Prostate gland (tissue), 2 donors: Measurements from ENCODE around the gene DACT2. TPM values are rescaled to one million over a fixed set of nuclear protein-coding genes. Genes with fewer than 3 reads are reported as not detected.
"Not testable (repeated sequence)": the region's sequence is repeated elsewhere in the genome, so short reads cannot be mapped to it uniquely, and the experiment has no call there.

Source experiments
- DNase-seq: peaks from one replicate; pipeline ENCODE4 v3.0.0-alpha.2; 2019; ENCODE audit warnings: low spot score
- H3K27ac ChIP-seq, 2 donors: fragments of 200-600 bp; sonication (generic); 2 replicates each; pipeline ENCODE4 v1.5.1; 2017 to 2019
- H3K27me3 ChIP-seq: fragments of 200-600 bp; sonication (generic); replicated peaks from 2 replicates; pipeline ENCODE4 v1.5.1; 2019; ENCODE audit not compliant: insufficient read depth
- H3K36me3 ChIP-seq, 2 donors: fragments of 200-600 bp; sonication (generic); 1 replicate in 1 of 2; 2 replicates in 1 of 2; pipeline versions ENCODE4 v1.5.1 to v1.8.1; 2017 to 2019
- H3K4me1 ChIP-seq: fragments of 200-600 bp; sonication (generic); replicated peaks from 2 replicates; pipeline ENCODE4 v1.5.1; 2019
- H3K4me3 ChIP-seq, 2 donors: fragments of 200-600 bp; sonication (generic); 2 replicates each; pipeline ENCODE4 v1.5.1; 2017 to 2019
- H3K9me3 ChIP-seq: fragments of 200-600 bp; sonication (generic); 2 replicates; pipeline ENCODE4 v1.5.1; 2017
- POLR2A ChIP-seq: fragments of 450-650 bp; IDR thresholded peaks from one replicate; pipeline ENCODE4 v1.6.1; 2016; ENCODE audit warnings: antibody characterized with exemption, mild to moderate bottlenecking
- POLR2AphosphoS5 ChIP-seq: sonication (generic); formaldehyde crosslinking; IDR thresholded peaks from one replicate; pipeline ENCODE4 v1.6.1; 2017; ENCODE audit warnings: antibody characterized with exemption
- WGBS: methylation state at CpG from one replicate; pipeline ENCODE4 v1.1.5; 2018; 5-methylcytosine and 5-hydroxymethylcytosine counted together
- intact Hi-C: fragments of 100-400 bp; cut with DNase I; formaldehyde crosslinking; loops from one replicate; pipeline ENCODE4 v1.14.2; 2022
- total RNA-seq, 2 donors: library from RNA; depleted of rRNA; stranded (reverse); fragments of >200 nt; gene quantifications; one replicate each; pipeline ENCODE4 v1.1.0, GENCODE V29; 2016
- TF ChIP-seq, protein P1 (sequence below), 4 experiments: fragments of 200-600 bp in 2 of 4; fragments of 450-650 bp in 2 of 4; sonication (generic) in 2 of 4; IDR thresholded peaks; 1 replicate in 3 of 4; 2 replicates in 1 of 4; pipeline ENCODE4 v1.5.1; 2016 to 2019; ENCODE audit warnings: antibody characterized with exemption in 4 of 4, mild to moderate bottlenecking in 2 of 4, moderate library complexity in 2 of 4

DACT2 gene
- total RNA-seq, 2 donors from 2014 or later, result 22.1 to 28.1 TPM

DNA sequence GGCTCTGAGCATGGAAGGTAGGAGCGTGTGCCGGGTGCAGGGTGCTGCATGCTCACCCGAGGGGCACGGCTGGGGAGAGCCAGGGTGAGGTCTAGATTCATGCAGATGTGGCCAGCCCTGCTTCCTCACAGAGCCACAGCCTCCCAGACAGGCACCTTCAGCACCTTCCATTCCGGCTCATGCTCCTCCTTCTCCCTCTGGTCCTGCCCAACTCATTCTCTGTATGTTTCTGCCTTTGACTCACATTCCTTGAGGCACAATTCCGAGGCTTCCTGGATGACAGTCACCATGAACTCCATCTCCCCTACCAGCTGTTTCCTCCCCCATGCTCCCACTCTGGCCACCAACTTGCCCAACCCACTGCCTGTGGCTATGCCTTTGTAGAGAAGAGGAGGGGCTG is 35.4 kb downstream of the DACT2 start:
- Histone ChIP-seq H3K9me3 (no peaks in the 10 kb centered on the region), H3K4me3 (no peak overlapping the region), H3K4me1 (no peaks in the 10 kb centered on the region), H3K27ac (no peak overlapping the region), H3K36me3 (no peaks in the 10 kb centered on the region), H3K27me3 (no peaks in the 10 kb centered on the region)
- intact Hi-C loops, result no loop called here
- DNase-seq, result no peak
- no peak for TF ChIP-seq POLR2AphosphoS5
- TF ChIP-seq POLR2A, result no peak
- TF ChIP-seq, protein P1, sequence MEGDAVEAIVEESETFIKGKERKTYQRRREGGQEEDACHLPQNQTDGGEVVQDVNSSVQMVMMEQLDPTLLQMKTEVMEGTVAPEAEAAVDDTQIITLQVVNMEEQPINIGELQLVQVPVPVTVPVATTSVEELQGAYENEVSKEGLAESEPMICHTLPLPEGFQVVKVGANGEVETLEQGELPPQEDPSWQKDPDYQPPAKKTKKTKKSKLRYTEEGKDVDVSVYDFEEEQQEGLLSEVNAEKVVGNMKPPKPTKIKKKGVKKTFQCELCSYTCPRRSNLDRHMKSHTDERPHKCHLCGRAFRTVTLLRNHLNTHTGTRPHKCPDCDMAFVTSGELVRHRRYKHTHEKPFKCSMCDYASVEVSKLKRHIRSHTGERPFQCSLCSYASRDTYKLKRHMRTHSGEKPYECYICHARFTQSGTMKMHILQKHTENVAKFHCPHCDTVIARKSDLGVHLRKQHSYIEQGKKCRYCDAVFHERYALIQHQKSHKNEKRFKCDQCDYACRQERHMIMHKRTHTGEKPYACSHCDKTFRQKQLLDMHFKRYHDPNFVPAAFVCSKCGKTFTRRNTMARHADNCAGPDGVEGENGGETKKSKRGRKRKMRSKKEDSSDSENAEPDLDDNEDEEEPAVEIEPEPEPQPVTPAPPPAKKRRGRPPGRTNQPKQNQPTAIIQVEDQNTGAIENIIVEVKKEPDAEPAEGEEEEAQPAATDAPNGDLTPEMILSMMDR (IDR thresholded peaks at IDR 0.05), result no peak
- 87% methylated on average over 6 of the region's 6 CpGs for WGBS

DNA sequence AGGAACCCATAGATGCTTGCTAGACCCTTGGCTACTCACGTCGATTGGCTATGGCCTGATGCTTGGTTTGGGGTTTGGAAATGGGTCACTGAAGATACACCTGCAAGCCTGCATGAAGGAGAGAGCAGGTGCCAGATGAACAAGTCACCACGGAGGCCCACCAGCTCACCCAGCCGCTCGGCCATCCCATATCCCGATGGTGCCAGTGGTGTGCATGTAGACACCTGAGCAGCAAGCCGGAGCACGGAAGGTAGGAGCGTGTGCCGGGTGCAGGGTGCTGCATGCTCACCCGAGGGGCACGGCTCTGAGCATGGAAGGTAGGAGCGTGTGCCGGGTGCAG is 35.9 kb downstream of the DACT2 start:
- Histone ChIP-seq H3K4me1 (no peaks in the 10 kb centered on the region), H3K27me3 (no peaks in the 10 kb centered on the region), H3K9me3 (no peaks in the 10 kb centered on the region), H3K36me3 (no peaks in the 10 kb centered on the region), H3K4me3 (no peak overlapping the region), H3K27ac (no peak overlapping the region)
- intact Hi-C loops, result no loop called here
- DNase-seq, result no peak
- WGBS, result 92% methylated on average over 14 of the region's 14 CpGs
- TF ChIP-seq, protein P1 (IDR thresholded peaks at IDR 0.05), result no peak
- no peak for TF ChIP-seq POLR2A
- TF ChIP-seq POLR2AphosphoS5, result no peak

DNA sequence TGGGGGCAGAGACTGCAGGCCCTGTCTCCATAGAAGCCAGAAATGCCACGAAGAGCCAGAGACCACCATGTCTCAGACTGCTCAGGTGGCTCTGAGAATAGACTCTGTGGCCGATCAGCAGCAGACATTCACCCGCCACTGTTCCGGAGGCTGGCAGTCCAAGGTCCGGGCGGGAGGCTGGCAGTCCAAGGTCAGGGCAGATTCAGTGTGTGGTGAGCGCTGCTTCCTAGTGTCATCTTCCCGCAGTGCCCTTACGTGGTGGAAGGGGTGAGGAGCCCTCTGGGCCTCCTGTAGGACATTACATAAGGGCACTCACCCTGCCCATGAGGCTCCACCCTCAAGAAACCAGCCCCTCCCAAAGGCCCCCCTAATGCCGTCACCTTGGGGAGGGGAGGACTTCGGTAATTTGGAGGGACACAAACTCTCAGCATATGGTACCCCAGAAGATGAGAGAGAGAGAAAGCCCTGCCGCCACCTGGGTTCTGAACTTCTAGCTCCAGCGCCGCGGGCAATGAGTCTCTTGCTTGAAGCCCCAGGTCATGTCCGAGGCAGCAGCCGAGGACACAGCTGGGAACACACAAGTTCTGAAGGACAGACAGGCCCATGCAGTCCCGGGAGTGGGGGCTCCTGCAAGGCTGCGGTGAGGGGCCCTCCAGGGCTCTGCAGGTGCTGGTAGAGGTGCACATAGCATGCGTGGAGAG is 36.4 kb downstream of the DACT2 start:
- no peak for DNase-seq
- Histone ChIP-seq H3K4me3 (no peak overlapping the region), H3K27me3 (no peaks in the 10 kb centered on the region), H3K27ac (no peak overlapping the region), H3K9me3 (no peaks in the 10 kb centered on the region), H3K4me1 (no peaks in the 10 kb centered on the region), H3K36me3 (no peaks in the 10 kb centered on the region)
- intact Hi-C loops, result no loop called here
- TF ChIP-seq, protein P1 (IDR thresholded peaks at IDR 0.05), result no peak
- no peak for TF ChIP-seq POLR2AphosphoS5
- no peak for TF ChIP-seq POLR2A
- 97% methylated on average over 20 of the region's 20 CpGs for WGBS

DNA sequence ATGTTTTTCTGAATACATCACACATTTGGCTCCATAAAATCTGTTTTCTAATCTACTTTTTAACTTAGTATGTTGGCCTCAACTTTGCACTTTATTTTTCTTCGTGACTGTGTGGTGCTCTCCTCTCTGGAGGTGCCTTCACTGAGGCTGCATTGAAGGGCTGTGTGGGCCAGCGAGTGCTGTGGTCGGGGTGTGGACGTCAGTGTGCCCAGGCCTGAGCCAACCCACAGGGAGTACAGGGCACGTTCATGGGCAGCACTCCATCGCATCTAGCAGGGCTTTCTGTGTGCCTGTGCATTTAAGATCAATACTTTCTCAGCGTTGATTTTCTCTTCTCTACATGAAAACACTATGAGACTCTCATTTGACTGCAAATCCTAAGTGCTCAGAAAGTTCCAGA is 37.8 kb downstream of the DACT2 start:
- no peak for DNase-seq
- no peaks in the 10 kb centered on the region for H3K4me1 ChIP-seq
- intact Hi-C loops, result no loop called here
- TF ChIP-seq POLR2AphosphoS5 (no peak), POLR2A (no peak)
- TF ChIP-seq, protein P1 (IDR thresholded peaks at IDR 0.05), result no peak
- H3K4me3 ChIP-seq, result no peak overlapping the region
- H3K9me3 ChIP-seq, result no peaks in the 10 kb centered on the region
- no peaks in the 10 kb centered on the region for H3K36me3 ChIP-seq
- no peak overlapping the region for H3K27ac ChIP-seq
- WGBS, result 91% methylated on average over 7 of the region's 7 CpGs
- no peaks in the 10 kb centered on the region for H3K27me3 ChIP-seq

DNA sequence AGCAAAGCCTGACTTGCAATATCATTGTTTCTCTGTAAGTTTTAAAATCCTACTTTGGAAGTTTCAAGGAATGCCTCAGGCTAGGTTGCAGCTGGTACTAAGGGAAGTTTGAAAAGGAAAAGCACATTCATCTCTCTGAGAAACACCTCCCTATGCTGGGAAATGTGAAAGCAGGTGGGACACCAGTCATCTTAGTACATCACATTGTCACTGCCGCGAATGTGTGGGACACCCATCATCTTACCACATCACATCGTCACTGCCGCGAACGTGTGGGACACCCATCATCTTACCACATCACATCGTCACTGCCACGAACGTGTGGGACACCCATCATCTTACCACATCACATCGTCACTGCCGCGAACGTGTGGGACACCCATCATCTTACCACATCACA is 38.3 kb downstream of the DACT2 start:
- H3K9me3 ChIP-seq, DNase-seq, H3K4me3 ChIP-seq, intact Hi-C loops, H3K36me3 ChIP-seq, H3K27ac ChIP-seq, H3K27me3 ChIP-seq, H3K4me1 ChIP-seq: not testable (repeated sequence)
- WGBS, result 85% methylated on average over 13 of the region's 13 CpGs
